Fibroblast of peridontal ligament (primary cell): ENCODE data around the gene RIBC2.
"Not testable (repeated sequence)": the region's sequence is repeated elsewhere in the genome, so short reads cannot be mapped to it uniquely, and the experiment has no call there.

Experiments used
- DNase-seq: peaks from one replicate; pipeline ENCODE4 v3.0.0-alpha.2; 2010; ENCODE audit errors: extremely low read depth

Gene RIBC2, protein sequence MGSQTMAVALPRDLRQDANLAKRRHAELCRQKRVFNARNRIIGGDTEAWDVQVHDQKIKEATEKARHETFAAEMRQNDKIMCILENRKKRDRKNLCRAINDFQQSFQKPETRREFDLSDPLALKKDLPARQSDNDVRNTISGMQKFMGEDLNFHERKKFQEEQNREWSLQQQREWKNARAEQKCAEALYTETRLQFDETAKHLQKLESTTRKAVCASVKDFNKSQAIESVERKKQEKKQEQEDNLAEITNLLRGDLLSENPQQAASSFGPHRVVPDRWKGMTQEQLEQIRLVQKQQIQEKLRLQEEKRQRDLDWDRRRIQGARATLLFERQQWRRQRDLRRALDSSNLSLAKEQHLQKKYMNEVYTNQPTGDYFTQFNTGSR

DNA sequence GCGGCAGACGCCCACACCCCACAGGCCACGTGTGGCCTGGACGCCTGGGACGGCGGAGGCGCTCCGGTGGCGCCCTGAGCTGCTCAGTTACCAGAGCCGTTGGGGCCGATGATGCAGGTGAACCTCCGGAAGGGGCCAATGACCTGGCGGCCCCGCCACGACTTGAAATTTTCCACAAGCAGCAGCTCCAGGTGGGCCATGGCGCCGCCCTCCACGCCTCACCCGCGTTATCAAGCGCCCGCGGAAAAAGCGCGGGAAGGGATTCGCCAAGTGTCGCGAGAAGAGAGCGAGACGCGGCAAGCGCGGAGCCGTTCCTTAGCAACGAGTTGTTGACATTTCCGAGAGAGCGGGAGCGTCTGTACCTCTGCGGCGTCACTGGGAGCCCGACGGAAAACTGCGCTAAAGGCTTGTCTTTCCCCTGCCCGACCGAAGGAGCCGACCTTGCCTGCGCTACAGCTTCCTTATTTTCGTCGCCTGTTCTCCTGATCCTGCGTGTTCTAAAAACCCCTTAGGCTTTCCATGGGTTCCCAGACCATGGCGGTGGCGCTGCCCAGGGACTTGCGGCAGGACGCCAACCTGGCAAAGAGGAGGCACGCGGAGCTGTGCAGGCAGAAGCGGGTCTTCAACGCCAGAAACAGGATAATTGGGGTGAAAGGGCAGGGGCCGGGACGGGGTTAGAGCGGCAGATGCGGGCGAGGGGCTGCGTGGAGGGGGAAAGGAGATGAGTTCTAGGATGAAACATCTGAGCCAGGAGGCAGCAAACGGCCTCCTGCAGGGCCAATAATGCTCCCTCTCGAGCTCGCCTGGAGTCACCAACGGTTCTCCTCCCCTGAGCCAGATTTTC is at the start of gene RIBC2, which contains the start of gene SMC1B:
TSS of gene RIBC2 (plus strand) at position 326 of the 844 bp plus-strand sequence. CDS start at position 520, 194 bp downstream.
TSS of gene SMC1B (minus strand) at position 232 of the 844 bp plus-strand sequence. CDS start at position 200, 32 bp downstream.
- DNase-seq, result peak; percentile 74

DNA sequence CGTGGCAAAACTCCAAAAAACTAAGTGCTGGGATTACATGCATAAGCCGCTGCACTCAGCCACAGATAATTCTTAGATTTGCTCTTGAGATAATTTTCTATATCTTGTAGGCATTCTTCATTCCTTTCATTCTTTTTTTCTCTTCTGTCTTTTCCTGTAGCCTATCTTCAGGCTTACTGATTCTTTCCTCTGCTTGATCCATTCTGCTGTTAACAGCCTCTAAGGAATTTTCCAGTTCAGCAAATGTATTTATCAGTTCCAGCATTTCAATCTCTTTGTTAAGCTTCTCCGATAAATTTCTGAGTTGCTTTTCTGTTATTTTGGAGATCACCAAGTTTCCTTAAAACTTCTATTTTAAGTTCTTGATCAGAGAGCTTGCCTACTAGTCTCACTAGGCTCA is 46.8 kb upstream of the RIBC2 start:
- DNase-seq, result no peak

DNA sequence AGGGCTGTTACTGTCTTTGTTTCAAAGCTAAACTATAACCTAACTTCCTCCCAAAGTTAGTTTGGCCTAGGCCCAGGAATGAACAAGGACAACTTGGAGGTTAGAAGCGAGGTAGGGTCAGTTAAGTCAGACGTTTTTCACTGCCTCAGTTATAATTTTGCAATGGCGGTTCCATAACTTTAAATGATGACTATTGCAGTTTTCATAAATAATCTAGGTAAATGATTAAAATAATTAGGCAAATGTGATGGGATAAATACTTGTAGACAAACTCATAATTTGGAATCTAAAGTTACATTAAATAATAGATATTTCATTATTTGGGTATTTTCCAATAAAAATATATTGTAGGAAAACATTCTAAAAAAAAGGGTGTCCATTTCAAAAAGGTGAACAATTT is 39.9 kb upstream of the RIBC2 start:
- DNase-seq, result not testable (repeated sequence)

DNA sequence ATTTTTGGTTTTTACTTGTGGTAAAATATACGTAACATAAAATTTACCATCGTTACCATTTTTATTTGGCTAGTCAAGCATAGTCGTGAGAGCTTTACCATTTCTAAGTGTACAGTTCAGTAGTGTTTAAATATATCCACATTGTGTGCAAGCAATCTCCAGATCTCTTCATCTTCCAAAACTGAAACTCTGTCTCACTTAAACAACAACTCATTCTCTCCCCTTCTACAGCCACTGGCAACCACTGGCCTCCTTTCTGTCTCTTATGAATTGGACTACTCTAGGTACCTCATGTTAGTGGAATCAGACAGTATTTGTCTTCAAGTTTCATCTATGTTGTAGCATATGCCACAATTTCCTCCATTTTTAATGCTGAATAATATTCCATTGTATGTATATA is 37.5 kb upstream of the RIBC2 start:
- DNase-seq, result no peak

DNA sequence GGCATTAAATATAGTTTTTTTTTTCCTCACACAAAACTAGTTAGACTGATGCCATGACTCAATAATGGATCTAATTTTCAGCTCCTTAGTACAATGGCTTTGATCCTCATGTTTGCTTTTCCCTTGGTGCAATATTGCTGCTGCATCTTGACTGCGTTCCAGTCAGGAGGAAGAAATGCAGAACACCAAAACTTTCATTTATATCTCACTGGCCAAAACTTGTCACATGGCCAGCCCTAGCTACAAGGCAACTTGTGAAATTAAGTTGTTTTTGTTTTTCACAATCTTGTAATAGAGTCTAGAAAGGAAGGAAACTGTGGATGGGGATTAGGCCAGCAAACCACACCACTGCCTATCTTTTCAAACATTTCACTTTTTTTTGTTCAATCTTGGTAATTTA is 36.8 kb upstream of the RIBC2 start:
- DNase-seq, result peak; percentile 8

DNA sequence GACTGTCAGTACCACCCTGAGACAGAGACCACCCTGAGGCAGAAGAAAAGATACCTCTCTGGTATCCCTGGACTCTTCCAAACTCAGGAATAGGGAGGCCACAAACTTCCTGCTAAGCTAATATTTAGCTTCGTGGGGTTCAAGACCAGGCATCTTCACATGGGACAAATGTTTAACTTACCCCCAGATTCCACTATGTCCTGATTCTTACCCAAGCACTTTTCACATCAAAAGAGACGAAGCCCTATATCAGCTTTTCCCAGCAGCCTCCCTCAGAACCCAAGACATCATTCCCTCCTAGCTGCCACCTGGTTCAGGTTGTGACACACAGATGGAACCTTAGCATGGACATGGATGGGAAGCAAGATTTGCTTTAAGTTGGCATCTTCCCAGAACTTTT is 32.1 kb upstream of the RIBC2 start:
- DNase-seq, result no peak

DNA sequence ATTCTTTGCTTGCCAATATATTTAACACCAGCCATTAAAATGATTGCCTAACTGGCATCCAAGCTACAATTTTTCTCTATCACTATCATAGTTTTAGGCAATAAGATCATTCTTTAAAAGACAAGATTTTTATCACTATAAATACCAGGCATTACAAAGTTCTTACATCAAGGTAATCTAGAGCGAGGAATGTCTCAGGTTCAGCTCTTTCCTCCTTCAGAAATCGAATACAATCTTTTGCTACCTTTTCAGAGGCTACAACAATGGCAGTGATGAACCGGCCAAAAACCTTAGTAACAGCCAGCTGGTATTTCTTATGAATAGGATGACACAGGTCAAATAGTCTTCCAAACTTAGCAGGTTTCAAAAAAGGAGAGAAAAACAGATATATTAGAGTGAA is 23.9 kb upstream of the RIBC2 start:
- no peak for DNase-seq

DNA sequence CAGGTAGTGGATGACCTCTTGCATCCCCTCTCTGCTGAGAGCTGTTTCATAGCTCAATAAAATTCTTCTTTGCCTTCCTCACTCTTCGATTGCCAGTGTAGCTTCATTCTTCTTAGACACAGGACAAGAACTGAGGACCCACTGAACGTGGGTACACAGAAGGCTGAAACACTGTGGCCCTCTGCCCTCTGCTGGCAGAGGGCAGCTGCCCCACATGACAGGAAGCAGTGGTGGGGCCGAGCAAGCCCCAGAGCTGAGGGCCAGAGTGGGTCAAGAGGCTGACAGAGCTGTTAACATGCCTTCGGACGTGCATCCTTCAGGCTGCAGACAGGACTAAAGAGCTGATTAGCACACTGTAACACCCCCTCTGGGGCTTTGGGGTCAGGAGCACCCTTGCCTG is 15.7 kb upstream of the RIBC2 start:
- no peak for DNase-seq

DNA sequence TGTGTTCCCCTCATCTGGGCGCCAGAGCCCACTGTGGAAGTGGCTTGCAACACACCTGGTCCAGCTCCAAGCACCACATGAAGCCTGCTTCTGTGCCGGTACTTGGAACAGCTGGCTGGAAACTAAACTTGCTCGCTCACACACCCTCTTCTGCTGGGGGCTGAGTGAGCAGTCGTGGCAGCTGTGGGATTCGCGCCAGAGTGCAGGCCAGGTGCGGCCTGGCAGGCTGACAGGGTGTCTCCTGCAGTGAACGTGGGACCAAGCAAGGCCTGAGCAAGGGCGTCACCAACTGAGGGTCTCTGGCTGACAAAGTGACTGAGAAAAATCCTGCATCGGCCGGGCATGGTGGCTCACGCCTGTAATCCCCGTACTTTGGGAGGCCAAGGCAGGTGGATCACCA is 15.3 kb upstream of the RIBC2 start:
- DNase-seq, result no peak

DNA sequence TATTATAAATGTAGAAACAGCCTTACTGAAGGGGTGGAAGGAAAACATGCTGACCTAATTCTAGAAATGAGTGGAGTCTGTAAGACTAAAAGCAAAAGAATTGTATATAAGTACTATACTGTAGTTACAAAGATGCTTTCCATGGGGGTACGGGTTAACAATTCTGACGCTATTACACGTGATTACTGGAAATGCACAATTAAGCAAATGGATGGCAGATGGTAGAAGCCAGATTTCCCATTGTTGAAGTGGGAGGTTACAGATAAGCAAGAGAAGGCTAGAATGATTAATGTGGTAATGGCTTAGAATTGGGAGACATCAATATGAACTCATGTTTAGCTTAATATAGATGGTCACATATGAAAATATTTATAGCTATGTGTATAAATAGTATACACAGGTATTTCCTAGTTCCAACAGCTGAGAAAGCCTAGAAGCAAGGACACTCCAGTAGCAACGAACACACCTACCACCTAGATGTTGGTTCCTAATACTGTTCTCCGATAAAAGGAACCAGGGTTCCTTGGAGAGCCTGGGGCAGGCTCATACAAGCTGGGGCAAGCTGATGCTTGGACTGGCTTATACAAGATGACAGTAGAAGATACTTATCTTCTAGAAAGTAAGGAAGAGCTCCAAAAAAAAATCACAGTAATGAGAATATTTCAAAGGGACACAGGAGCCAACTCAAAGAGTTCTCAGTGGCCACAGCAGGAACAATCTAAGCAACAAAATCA is 13.6 kb upstream of the RIBC2 start:
- DNase-seq, result no peak

DNA sequence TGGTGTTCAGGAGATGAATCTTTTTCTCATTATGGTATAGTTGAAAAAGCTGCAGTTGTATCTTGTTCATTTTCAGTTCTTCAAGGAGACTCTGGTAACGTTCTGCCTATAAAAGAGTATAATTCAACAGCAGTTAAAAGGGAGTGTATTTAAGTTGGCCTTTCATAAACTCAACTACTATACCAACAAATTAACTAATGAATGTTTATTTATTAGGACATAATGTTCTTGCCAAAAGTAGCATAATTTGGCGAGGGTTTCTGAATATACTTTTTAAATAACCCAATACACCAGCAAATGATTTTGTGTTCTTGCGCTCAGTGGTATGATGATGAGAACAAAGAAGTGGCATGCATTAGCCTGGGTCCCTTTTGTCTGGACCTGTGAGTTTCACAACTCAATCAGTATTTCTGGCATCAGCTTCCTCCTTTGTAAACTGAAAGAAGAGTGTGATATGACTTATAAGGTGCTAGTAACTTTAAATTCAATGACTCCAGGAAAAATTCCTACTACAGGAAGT is 11.0 kb upstream of the RIBC2 start:
- DNase-seq, result no peak

DNA sequence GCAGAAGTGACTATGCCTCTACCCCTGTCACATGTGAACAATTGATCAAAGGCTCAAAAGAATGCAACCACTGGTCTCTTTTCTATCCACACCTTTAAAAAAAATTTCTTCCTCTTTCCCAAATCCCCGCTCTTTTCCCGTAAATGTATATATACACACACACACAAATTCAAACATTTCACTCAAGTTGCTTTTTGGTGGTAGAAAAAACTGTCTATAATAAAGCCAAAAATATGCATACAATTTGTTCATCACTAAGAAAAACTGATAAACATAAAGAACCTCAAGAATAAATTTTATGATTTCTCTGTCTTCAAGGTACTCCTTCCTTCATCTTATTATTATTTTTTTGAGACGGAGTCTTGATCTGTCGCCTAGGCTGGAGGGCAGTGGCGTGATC is 5.7 kb upstream of the RIBC2 start:
- DNase-seq, result no peak

DNA sequence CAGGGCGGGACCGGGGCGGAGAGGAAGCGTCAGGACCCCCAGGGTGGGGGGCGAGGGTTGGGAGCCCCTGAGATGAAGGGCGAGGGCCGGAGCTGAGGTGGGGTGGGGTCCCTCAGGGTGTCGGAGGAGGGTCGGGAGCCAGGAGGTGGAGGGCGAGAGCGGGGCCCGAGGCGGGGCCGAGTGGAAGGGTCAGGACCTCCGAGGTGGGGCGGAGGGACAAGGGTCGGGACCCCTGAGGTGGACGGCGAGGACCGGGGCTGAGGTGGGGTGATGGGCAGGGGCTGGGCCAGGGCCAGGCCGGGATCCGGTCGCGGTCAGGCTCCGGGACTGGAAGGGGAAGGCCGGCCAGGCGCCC is 503 bp upstream of the RIBC2 start:
- DNase-seq, result no peak

DNA sequence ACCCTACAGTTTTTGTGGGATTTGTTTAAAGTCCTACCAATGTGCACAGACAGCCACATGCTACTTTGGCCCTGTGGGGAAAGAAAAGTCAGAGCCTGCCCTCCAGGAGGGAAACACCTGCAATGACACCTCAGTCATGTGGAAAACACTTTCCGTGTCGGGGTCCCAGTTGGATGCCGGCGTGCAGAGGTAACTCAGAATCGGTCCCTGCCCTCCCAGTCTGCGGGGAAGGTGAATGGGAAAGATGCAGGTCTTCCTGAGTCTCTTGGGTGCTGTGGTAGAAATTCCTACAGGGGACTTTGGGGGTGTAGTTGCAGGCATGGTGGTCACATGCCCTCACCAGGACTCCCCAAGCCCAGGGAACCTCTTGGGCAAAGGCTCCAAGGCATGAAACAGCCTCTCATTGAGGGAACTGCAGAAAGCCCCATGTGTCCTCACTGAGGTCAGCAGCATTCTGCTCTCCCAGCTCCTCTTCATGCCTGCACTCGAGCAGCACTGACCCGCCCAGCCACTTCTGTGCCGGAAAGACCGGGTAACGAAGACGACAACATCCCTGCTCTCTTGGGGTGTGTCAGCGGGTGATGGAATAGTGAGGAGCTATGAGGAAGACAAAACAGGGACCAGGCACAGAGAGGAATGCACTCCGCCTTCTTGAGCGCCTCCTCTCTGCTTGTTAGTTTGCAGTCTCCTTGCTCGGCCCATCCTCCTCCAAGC is 4.7 kb downstream of the RIBC2 start:
- no peak for DNase-seq

DNA sequence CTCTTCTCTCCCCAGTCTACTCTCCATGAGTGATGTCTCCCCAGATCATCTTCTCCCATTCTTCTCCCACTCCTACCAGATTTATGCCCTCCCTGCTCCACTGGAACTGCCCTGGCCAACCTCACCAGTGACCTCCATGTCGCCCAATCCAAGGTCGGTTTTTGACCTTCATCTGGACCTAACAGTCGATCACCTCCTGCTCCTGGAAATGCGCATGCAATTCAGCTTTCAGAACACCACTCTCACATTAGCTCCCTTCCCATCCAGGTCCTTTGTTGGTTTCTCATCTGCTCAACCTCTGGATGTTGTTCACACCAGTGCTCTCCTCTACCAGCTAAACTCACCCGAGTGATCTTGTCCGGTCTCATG is 5.3 kb downstream of the RIBC2 start:
- no peak for DNase-seq

DNA sequence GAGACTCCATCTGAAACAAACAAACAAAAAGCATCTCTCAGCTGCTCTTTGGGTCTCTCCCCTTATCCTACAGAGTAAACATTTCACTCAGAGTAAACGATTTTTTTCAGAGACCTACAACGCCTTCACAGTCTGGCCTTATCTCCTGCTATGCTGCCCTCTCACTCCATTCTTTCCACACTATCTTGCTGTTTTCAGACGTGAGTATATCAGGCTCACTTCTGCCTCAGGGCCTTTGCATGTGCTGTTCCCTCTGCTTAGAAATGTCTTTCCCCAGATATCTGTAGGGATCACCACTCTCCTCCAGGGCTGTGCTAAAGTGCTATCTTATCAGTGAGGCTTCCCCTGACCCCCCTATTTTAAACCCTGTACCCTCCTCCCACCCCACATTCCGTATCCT is 6.5 kb downstream of the RIBC2 start:
- no peak for DNase-seq

DNA sequence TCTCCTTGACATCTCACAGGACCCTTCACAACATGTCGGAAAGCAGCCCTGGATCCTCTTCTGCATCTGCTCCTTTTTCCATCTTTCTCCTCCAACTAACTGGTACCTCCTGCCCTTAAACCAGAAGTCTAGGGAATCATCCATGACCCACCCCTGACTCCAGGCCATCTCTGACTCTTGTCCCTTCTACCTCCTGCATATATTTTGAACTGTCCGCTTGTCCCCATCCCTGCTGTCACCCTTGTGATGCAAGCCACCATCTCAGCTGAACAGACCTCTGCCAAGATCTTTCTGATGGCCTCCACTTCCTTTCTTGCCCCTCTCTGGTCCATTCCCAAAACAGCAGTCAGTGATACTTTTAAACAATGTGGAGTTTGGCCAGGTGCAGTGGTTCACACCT is 7.0 kb downstream of the RIBC2 start:
- no peak for DNase-seq

DNA sequence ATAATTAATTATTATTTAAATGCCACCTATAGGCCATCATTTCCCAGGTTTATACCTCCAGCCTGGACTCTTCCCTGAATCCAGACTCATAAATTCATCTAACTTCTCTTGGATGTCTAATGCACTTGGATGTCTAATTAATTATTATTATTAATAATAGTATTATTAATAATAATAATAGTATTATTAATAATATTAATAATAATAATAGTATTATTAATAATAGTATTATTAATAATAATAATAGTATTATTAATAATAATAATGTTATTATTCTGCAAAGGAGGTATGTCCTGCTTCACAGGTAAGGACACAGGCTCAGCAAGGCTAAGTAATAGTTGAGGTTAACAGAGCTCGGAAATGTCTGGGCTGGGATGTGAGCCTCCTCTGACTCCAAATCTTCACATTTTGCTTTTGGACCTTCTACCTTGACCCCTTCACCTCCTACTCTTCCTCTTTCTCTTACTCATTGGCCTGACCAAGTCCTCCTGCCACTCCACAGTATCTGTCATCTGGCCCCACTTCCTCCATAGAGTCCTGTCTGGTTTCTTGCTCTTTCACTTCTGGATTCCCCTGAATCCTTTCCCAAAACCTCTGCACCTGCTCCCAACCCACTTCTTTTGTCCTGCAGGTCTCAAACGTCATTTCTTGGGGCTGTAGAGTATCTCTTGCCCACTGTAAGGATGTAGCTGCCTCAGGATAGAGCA is 8.0 kb downstream of the RIBC2 start:
- no peak for DNase-seq

DNA sequence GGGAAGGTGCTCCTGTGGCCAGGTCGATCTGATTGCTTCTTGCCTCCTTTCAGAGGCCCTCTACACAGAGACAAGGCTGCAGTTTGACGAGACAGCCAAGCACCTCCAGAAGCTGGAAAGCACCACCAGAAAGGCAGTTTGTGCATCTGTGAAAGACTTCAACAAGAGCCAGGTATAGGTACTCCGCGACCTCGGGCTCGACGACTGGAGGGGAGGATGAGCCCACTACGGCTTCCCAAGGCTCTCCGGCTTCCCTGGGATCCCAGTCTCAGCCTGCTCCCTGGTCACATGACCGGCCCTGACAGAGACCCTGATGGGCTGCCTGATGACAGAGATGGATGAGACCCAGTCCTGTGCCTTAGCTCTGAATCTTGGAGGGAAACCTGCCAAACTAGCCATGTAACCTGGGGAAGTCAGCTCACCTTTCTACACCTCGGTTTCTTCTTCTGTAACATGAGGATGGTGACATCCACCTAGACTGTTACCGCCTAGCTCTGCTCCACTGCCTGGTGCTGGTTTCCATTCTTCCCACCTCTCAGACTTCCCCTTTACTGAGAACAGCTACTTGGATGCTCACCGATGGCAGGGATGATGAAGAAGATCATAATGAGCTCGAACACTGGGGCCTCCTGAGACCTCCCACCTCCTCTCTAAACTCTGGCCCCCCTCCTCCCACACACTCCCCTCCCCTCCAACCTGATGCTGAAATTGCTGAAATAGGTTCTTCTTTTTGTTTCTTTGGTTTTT is 8.9 kb downstream of the RIBC2 start:
- DNase-seq, result no peak

DNA sequence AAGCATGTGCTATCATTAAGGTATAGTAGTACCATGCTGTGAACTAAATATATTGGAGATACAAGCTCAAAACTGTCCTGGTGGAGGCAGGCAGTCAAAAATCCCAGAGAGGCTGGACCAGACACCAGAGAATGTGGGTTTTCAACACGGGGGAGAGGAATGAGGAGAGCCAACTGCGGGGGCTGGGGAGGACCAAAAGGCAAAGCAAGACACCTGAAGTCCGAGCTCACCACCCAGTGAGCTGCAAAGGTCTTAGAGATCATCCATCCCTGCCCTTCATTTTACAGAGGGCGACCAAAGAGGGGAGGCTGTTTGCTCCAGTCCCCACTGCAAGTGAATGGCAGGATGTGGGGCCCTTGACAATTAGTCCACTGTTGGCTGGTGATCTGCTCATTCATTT is 10.0 kb downstream of the RIBC2 start:
- DNase-seq, result no peak
